ENCODE data around the gene PIK3C2B.

- peak; percentile 76 to 82 for TF ChIP-seq POLR2A (IDR thresholded peaks at IDR 0.05)
- peak in 1 of 4 experiments; percentile 20 for TF ChIP-seq CTCF (IDR thresholded peaks at IDR 0.05)
- no peak for TF ChIP-seq EP300 (IDR thresholded peaks at IDR 0.05)
These were observed 21.7 kb upstream of the PIK3C2B start, which contains the start of gene MDM4 for GRCh38 chr1:204516180-204516879.

Measured in gastroesophageal sphincter (tissue), 3 donors.